Endothelial cell of umbilical vein (primary cell): Measurements from ENCODE around the gene AGBL4.

Experiments used
- EZH2 ChIP-seq: IDR thresholded peaks from 2 replicates; pipeline ENCODE4 v1.6.1; 2012; ENCODE audit warnings: borderline replicate concordance, low read depth, mild to moderate bottlenecking, moderate library complexity, low read length, inconsistent platforms; ENCODE audit not compliant: severe bottlenecking
- FOS ChIP-seq: IDR thresholded peaks from 2 replicates; pipeline ENCODE4 v1.6.1; 2011; ENCODE audit warnings: mild to moderate bottlenecking, low read length, moderate library complexity, borderline replicate concordance; ENCODE audit not compliant: insufficient read depth
- GATA2 ChIP-seq: IDR thresholded peaks from 2 replicates; pipeline ENCODE4 v1.7.0; 2011; ENCODE audit warnings: low read depth, mild to moderate bottlenecking, moderate library complexity, mixed read lengths, low read length; ENCODE audit not compliant: insufficient read length, insufficient read depth
- JUN ChIP-seq: IDR thresholded peaks from 2 replicates; pipeline ENCODE4 v1.6.1; 2011; ENCODE audit warnings: borderline replicate concordance, low read depth; ENCODE audit not compliant: insufficient read length, insufficient read depth
- MAX ChIP-seq: IDR thresholded peaks from 2 replicates; pipeline ENCODE4 v1.6.1; 2011; ENCODE audit not compliant: insufficient read depth, insufficient read length
- MYC ChIP-seq: IDR thresholded peaks from one replicate; pipeline ENCODE4 v1.6.1; 2011; ENCODE audit warnings: mild to moderate bottlenecking, low read depth, low read length
- POLR2A ChIP-seq: IDR thresholded peaks from 2 replicates; pipeline ENCODE4 v1.6.1; 2012; ENCODE audit warnings: low read depth, mild to moderate bottlenecking, control low read depth, low read length
- POLR2AphosphoS5 ChIP-seq: IDR thresholded peaks from 2 replicates; pipeline ENCODE4 v1.6.1; 2012; ENCODE audit warnings: low read depth, mild to moderate bottlenecking, control low read depth, low read length, moderate library complexity; ENCODE audit not compliant: insufficient read depth
- TF ChIP-seq, protein P1 (sequence below), 2 donors: IDR thresholded peaks; 1 replicate in 1 of 2; 2 replicates in 1 of 2; pipeline ENCODE4 v1.5.1; 2011; ENCODE audit warnings: low read length in 2 of 2, mild to moderate bottlenecking in 2 of 2, moderate library complexity in 2 of 2, control low read depth in 1 of 2, inconsistent platforms in 1 of 2, low read depth in 1 of 2; ENCODE audit not compliant: insufficient read depth in 1 of 2; ENCODE audit errors: extremely low read depth in 1 of 2

GRCh38 chr1:48932366-48932765, 1091.4 kb downstream of the AGBL4 start:
- TF ChIP-seq, protein P1, sequence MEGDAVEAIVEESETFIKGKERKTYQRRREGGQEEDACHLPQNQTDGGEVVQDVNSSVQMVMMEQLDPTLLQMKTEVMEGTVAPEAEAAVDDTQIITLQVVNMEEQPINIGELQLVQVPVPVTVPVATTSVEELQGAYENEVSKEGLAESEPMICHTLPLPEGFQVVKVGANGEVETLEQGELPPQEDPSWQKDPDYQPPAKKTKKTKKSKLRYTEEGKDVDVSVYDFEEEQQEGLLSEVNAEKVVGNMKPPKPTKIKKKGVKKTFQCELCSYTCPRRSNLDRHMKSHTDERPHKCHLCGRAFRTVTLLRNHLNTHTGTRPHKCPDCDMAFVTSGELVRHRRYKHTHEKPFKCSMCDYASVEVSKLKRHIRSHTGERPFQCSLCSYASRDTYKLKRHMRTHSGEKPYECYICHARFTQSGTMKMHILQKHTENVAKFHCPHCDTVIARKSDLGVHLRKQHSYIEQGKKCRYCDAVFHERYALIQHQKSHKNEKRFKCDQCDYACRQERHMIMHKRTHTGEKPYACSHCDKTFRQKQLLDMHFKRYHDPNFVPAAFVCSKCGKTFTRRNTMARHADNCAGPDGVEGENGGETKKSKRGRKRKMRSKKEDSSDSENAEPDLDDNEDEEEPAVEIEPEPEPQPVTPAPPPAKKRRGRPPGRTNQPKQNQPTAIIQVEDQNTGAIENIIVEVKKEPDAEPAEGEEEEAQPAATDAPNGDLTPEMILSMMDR (IDR thresholded peaks at IDR 0.05; ENCODE audit: extremely low read depth in 1 of 2, insufficient read depth in 1 of 2, low read depth in 1 of 2, low read length in 2 of 2) = no peak
- no peak for TF ChIP-seq POLR2AphosphoS5
- no peak for TF ChIP-seq EZH2
- no peak for TF ChIP-seq POLR2A
- no peak for TF ChIP-seq MAX
- TF ChIP-seq GATA2 = no peak
- TF ChIP-seq MYC = no peak
- TF ChIP-seq JUN = no peak
- TF ChIP-seq FOS = no peak
